ENCODE measurements around the gene APOL2.
"Not testable (repeated sequence)": the region's sequence is repeated elsewhere in the genome, so short reads cannot be mapped to it uniquely, and the experiment has no call there.

APOL2 gene

DNA sequence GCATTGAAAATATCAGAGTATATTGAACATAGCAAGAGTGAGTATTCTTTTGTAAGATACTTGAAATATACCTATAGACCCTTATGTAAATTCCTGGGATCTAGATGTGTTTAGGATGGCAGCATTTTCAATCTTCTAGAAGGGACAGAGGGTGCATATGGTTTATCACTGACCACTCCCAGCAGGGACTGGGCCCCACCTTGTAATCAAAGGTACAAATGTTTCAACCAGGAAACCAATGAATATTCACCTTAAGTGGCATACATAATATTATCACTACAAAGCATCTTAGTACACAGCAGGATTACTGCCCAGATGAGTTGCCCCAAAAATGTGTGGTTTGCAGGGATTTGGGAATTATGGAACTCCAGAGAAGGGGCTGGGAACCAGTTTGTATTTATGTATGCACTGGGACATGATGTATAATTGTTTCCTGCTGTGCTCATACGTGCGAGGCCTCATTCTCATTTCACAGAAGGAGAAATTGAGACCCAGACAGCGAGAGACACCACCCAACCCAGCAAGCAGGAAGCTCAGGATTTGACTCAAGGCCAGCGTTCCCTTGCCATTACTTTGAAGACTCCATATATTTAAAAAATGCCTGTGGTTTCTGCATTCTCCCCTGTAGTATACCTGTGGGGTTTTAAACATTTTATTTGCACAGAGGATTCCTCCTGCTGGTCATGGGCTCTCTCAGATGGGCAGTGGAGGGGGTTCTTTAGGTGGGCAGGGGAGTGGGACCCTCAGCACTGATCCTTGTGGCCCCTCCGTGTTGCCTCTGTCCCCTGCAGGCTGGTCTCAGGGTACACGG is 42.9 kb downstream of the APOL2 start:
- DNase-seq: no peak

GRCh38 chr22:36194971-36195370 is 44.4 kb downstream of the APOL2 start:
- peak; percentile 67 for DNase-seq

DNA sequence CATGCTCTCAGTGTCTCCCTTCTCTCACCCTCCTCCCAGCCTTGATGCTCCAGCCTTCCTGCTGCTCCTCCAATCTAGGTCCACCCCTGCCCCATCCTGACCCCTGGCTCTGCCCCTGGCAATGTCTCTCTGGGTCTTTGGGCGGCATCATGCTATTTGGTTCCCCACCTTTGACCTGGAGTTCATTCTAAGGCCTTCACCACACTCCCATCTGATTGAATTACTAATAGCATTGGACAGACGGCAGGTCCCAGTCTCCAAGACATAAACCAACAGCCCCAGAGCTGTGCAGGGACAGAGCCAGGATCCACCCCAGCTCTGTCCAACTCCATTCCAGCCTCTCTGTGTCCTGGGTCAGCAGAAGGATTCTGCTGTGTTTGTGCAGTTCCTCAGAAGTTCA is 44.9 kb downstream of the APOL2 start:
- no peak for DNase-seq

DNA sequence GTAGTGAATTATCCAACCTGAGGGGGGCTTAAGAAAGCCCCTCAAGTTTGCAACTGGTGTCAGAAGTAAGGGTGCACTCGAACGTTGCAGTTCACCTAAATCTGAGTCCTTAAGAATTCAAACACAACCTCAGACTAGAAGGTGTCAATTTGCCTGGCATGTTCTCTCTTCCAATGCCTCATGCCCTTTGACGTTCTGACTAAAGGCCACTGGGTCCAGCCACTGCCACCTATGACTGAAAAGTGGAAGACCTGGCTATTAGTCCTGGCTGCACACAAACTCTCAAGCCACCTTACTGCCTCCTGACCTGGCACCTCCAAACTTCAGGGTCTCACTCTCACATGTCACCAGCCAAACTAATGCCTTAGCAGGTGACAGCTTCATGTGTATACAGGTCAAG is 45.8 kb downstream of the APOL2 start:
- DNase-seq: no peak

DNA sequence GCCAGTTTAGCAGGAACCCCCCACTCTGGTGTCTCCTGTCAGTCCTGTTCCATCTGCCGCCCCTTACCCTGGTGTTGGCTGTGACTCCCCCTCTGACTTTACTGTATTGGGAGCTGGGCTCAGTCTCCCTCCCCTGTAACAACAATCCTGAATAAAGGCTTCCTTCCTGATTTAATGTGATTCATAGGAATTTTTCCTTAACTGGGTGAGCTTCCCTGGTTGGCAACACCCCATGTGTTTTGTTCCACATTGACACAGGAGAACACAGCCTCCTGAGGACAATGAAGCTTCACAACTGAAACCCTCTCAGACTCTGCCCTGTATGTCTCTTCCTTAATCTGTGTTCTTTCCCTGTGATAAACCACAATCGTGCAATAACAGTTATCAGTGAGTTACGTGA is 46.2 kb downstream of the APOL2 start:
- no peak for DNase-seq

- no peak for DNase-seq
Measured at GRCh38 chr22:36192542-36192941, 46.8 kb downstream of the APOL2 start.

DNA sequence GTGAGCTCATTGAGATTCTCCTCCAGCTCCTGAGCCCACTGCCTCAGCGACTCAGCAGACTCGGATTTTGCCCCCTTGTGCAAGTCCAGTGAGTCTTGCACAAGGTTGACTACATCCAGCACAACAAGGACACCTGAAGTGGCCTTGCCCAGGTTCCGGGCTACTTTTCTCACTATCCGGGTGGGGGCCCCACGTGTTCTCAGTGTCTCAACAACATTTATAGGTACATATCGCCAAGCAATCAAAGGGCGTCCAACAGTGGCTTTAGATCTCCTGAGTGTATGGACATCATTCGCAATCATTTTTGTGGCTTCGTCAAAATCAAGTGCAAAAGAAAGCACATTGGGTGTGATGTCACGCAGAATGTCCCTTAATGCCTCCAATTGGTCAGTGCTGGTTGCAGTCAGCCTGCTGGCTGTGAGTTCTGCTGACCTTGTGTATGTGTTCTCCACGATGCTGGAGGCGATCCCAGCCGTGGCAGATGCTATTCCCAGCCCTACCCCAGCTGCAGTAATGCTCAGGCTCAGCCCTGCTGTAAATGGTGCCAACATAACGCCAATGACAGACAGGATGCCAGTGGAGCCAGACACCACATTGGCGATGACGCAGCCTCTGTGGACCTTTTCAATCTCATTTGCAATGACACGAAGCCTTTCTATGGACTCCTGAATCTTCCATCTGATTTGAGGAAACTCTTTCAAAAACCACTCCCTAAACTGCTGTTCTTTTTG is 48.1 kb downstream of the APOL2 start:
- no peak for DNase-seq

GRCh38 chr22:36187862-36188261 is 51.5 kb downstream of the APOL2 start:
- DNase-seq: not testable (repeated sequence)

GRCh38 chr22:36185828-36186624 is 53.3 kb downstream of the APOL2 start:
- no peak for DNase-seq

DNA sequence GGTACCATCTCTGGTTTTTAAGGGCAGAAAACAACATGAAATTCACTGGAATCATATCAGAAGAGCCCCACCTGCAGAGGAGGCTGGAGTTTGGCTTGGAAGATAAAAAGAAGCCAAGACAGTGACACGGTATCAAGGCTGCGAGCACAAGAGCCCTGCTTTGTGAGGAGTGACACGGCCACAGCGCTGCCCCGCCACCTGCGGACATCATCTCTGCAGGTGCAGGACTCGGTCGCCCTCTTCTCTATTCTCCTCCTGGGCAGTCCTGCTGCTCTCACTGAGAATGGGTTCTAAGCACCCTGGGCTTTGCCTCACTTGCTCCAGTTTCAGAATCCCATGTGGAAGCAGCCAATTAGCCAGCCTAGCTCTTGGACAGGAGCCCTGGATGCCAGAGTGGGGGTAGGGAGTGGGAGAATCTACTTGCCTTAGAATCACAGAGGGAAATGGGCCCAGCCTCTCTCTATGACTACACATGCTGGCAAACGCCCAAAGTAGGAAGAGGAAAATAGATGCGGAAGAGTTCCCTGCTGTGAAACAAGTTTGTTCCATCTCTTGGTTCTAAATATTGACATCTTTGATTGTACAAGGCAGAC is 54.8 kb downstream of the APOL2 start:
- DNase-seq: no peak

- no peak for DNase-seq
Measured at GRCh38 chr22:36183446-36183845, 55.9 kb downstream of the APOL2 start.

- no peak for DNase-seq
Measured at GRCh38 chr22:36182857-36183256, 56.5 kb downstream of the APOL2 start.

GRCh38 chr22:36182056-36182455 is 57.3 kb downstream of the APOL2 start:
- no peak for DNase-seq

GRCh38 chr22:36180928-36181327 is 58.4 kb downstream of the APOL2 start:
- DNase-seq: no peak

- DNase-seq: peak; percentile 72
Measured at GRCh38 chr22:36180038-36180880, 59.1 kb downstream of the APOL2 start.

DNA sequence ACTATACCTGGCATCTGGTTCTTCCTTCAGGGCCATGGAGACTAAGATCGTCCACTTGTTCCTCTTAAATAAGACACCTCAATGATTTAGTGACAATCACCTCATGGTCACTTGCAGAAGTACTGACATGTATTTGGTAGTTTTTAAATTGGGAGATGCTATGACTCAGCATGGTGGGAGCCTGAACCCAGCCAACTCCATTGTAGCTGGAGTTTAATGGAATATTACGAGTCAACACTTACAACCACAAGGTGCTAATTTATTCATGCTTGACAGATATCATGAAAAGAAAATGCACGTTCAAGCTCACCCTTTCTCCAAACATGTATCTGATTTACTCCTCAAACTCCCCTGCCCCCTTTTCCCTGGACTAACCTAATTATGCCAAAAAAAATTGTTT is 62.2 kb downstream of the APOL2 start:
- no peak for DNase-seq

Measured in inflammatory macrophage treated with lipopolysaccharide for 4 hours (primary cell).